K562 (cell line): Measurements from ENCODE around the gene CRYBA4. TPM values are rescaled to one million over a fixed set of nuclear protein-coding genes. Genes with fewer than 3 reads are reported as not detected.

Source experiments
- CHD1 ChIP-seq: fragments of 200-600 bp; sonication (generic); IDR thresholded peaks from one replicate; pipeline ENCODE4 v1.6.1; 2012; ENCODE audit warnings: mild to moderate bottlenecking, moderate library complexity, low read length, inconsistent platforms
- ETV1 ChIP-seq: fragments of 450-650 bp; conservative IDR thresholded peaks from 2 replicates; pipeline ENCODE4 v1.6.1; 2016; ENCODE audit warnings: missing genetic modification characterization, control low read depth, low read depth, missing compliant biosample characterization
- GATA2 ChIP-seq: sonication (generic); formaldehyde crosslinking; IDR thresholded peaks from 2 replicates; pipeline ENCODE4 v1.4.0; 2020; ENCODE audit warnings: mild to moderate bottlenecking, missing genetic modification reagents
- GATAD2B ChIP-seq: fragments of 450-650 bp; IDR thresholded peaks from 2 replicates; pipeline ENCODE4 v1.6.1; 2017; ENCODE audit warnings: mild to moderate bottlenecking, borderline replicate concordance
- HDAC1 ChIP-seq, 2 experiments: fragments of 450-650 bp; IDR thresholded peaks; 2 replicates each; pipeline ENCODE4 v1.6.1; 2016 to 2017; ENCODE audit warnings: inconsistent platforms in 1 of 2, mild to moderate bottlenecking in 1 of 2, moderate library complexity in 1 of 2
- MAZ ChIP-seq, 2 experiments: fragments of 450-650 bp in 1 of 2; sonication (generic) in 1 of 2; formaldehyde crosslinking; IDR thresholded peaks in 1 of 2; conservative IDR thresholded peaks in 1 of 2; 2 replicates each; pipeline versions ENCODE4 v1.4.0 to v1.5.0; 2020; ENCODE audit warnings: mild to moderate bottlenecking in 1 of 2, missing genetic modification reagents in 1 of 2
- MBD2 ChIP-seq: sonication (generic); IDR thresholded peaks from 2 replicates; pipeline ENCODE4 v1.6.1; 2016; ENCODE audit warnings: low read depth, borderline replicate concordance
- NFRKB ChIP-seq: fragments of 450-650 bp; IDR thresholded peaks from 2 replicates; pipeline ENCODE4 v1.6.1; 2016; ENCODE audit warnings: low read depth
- PML ChIP-seq: IDR thresholded peaks from 2 replicates; pipeline ENCODE4 v1.6.1; 2012; ENCODE audit warnings: low read length, inconsistent platforms
- RAD21 ChIP-seq, 2 experiments: fragments of 250-450 bp in 1 of 2; fragments of 450-650 bp in 1 of 2; sonication (Bioruptor Pico) in 1 of 2; formaldehyde crosslinking in 1 of 2; IDR thresholded peaks in 1 of 2; conservative IDR thresholded peaks in 1 of 2; 2 replicates each; pipeline versions ENCODE4 v1.4.0 to v1.8.0; 2020 to 2022; ENCODE audit warnings: mild to moderate bottlenecking in 2 of 2, moderate library complexity in 1 of 2
- SPI1 ChIP-seq: IDR thresholded peaks from 2 replicates; pipeline ENCODE4 v1.6.1; 2011; ENCODE audit warnings: low read depth, low read length, control low read depth, borderline replicate concordance
- SUPT5H ChIP-seq: fragments of 450-650 bp; IDR thresholded peaks from 2 replicates; pipeline ENCODE4 v1.6.1; 2016
- TAL1 ChIP-seq: fragments of 450-650 bp; IDR thresholded peaks from 2 replicates; pipeline ENCODE4 v1.6.1; 2016; ENCODE audit warnings: mild to moderate bottlenecking
- ZEB2 ChIP-seq: fragments of 450-650 bp; IDR thresholded peaks from 2 replicates; pipeline ENCODE4 v1.6.1; 2016
- ZNF41 ChIP-seq: fragments of 250-450 bp; sonication (Bioruptor Pico); conservative IDR thresholded peaks from 2 replicates; pipeline ENCODE4 v1.4.0; 2020; ENCODE audit warnings: mild to moderate bottlenecking
- ZNF584 ChIP-seq: fragments of 200-800 bp; sonication (Bioruptor generic); IDR thresholded peaks from 2 replicates; pipeline ENCODE4 v1.6.1; 2016; ENCODE audit warnings: low read depth, mild to moderate bottlenecking, missing genetic modification characterization, missing compliant biosample characterization
- ZNF76 ChIP-seq: fragments of 250-450 bp; sonication (Bioruptor Pico); IDR thresholded peaks from 2 replicates; pipeline ENCODE4 v1.4.0; 2020; ENCODE audit warnings: mild to moderate bottlenecking, moderate library complexity, borderline replicate concordance
- ZNF766 ChIP-seq: fragments of 200-800 bp; sonication (Bioruptor generic); conservative IDR thresholded peaks from 2 replicates; pipeline ENCODE4 v1.6.1; 2016; ENCODE audit warnings: missing genetic modification characterization, missing compliant biosample characterization
- polyA plus RNA-seq, 8 experiments: library from polyadenylated mRNA; depleted of rRNA in 4 of 8; stranded (reverse) in 5 of 8; unstranded in 3 of 8; fragments of >200 nt; fragmentation: Nextera tagmentation in 2 of 8; fragmentation: Illumina TruSeq in 1 of 8; extraction: Ambion mirVana in 2 of 8; extraction: Trizol in 1 of 8; gene quantifications; 2 replicates each; pipeline versions ENCODE4 v1.2.1 to v1.2.3, GENCODE V29; 2011 to 2014; ENCODE audit warnings: inconsistent platforms in 1 of 8, missing spikeins in 1 of 8
- total RNA-seq, 7 experiments: library from RNA; depleted of rRNA in 6 of 7; stranded (reverse); fragments of >200 nt in 6 of 7; fragmentation: Illumina TruSeq in 2 of 7; extraction: Trizol in 2 of 7; gene quantifications; 2 replicates each; pipeline versions ENCODE4 v1.2.1 to v1.2.3, GENCODE V29; 2011 to 2021; ENCODE audit warnings: low replicate concordance in 1 of 7
- TF ChIP-seq, protein P1 (sequence below): fragments of 250-450 bp; sonication (Bioruptor Pico); IDR thresholded peaks from 2 replicates; pipeline ENCODE4 v1.4.0; 2020
- TF ChIP-seq, protein P2 (sequence below): fragments of 450-650 bp; IDR thresholded peaks from 2 replicates; pipeline ENCODE4 v1.6.1; 2018; ENCODE audit not compliant: partially characterized antibody

CRYBA4 gene
- total and polyA plus RNA-seq, 9 of the 15 experiments (the other 6 are each of a cell fraction or from before 2014, with no cell fraction given) = 0.59 to 3.3 (median 1.6) TPM

DNA sequence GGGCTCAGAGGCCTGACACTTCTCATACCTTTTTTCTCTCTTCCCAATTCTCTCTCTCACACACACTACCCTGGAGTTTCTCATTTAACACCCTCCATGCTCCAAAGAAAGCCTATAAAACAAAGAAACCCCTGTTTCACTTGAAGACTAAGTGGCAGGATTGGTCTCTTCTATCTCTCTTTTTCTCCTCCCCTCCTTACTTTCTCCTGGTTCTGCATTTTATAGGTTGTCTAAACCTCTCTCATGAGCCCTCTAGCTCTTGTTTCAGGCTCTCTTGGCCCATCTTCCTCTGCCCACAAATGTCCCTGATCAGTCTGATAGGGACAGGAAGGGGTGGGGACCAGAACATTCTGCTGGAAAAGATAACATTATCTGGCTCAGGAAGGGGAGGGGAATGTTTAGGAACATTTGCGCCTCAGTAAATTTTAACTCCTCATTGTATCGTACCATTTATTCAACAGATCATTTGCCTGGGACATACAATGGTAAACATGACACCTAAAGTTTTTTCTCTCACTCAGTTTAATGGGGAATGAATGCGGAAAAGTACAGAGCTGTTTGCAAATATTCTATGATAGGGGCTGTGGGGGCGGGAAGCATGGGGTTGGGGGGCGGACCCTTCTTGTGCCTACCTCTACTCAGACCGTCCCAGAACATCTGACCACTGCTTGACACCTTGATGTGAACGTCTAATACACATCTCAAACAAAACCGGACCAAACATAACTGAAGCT, 10.8 kb downstream of the CRYBA4 start (continued):
- TF ChIP-seq, protein P1, sequence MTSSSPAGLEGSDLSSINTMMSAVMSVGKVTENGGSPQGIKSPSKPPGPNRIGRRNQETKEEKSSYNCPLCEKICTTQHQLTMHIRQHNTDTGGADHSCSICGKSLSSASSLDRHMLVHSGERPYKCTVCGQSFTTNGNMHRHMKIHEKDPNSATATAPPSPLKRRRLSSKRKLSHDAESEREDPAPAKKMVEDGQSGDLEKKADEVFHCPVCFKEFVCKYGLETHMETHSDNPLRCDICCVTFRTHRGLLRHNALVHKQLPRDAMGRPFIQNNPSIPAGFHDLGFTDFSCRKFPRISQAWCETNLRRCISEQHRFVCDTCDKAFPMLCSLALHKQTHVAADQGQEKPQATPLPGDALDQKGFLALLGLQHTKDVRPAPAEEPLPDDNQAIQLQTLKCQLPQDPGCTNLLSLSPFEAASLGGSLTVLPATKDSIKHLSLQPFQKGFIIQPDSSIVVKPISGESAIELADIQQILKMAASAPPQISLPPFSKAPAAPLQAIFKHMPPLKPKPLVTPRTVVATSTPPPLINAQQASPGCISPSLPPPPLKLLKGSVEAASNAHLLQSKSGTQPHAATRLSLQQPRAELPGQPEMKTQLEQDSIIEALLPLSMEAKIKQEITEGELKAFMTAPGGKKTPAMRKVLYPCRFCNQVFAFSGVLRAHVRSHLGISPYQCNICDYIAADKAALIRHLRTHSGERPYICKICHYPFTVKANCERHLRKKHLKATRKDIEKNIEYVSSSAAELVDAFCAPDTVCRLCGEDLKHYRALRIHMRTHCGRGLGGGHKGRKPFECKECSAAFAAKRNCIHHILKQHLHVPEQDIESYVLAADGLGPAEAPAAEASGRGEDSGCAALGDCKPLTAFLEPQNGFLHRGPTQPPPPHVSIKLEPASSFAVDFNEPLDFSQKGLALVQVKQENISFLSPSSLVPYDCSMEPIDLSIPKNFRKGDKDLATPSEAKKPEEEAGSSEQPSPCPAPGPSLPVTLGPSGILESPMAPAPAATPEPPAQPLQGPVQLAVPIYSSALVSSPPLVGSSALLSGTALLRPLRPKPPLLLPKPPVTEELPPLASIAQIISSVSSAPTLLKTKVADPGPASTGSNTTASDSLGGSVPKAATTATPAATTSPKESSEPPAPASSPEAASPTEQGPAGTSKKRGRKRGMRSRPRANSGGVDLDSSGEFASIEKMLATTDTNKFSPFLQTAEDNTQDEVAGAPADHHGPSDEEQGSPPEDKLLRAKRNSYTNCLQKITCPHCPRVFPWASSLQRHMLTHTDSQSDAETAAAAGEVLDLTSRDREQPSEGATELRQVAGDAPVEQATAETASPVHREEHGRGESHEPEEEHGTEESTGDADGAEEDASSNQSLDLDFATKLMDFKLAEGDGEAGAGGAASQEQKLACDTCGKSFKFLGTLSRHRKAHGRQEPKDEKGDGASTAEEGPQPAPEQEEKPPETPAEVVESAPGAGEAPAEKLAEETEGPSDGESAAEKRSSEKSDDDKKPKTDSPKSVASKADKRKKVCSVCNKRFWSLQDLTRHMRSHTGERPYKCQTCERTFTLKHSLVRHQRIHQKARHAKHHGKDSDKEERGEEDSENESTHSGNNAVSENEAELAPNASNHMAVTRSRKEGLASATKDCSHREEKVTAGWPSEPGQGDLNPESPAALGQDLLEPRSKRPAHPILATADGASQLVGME (CRISPR knock-in tag) = no peak
- TF ChIP-seq CHD1 (no peak), ETV1 (tag) (peak; percentile 99), GATAD2B (0 out of 2 replicates have a peak, but pooled peaks have one; percentile 50), SPI1 (peak; percentile 42; the same call in 1 of the 2 replicates), HDAC1 (IDR thresholded peaks at IDR 0.05) (peak in 1 of 2 experiments; percentile 69; a peak in 2 of 4 replicates), ZNF766 (CRISPR knock-in tag) (peak; percentile 84), ZNF41 (CRISPR knock-in tag) (no peak), MAZ (CRISPR knock-in tag; conservative IDR thresholded peaks at IDR 0.05 in 1 of 2, IDR thresholded peaks at IDR 0.05 in 1 of 2) (peak; percentile 66 to 67), NFRKB (peak; percentile 83), SUPT5H (peak; percentile 50), RAD21 (CRISPR knock-in tag; conservative IDR thresholded peaks at IDR 0.05 in 1 of 2, IDR thresholded peaks at IDR 0.05 in 1 of 2) (no peak; a peak in 2 of 4 replicates), ZNF584 (CRISPR knock-in tag) (0 out of 2 replicates have a peak, but pooled peaks have one; percentile 29), GATA2 (peak; percentile 93), PML (peak; percentile 83), ZEB2 (peak; percentile 77), ZNF76 (CRISPR knock-in tag) (no peak), TAL1 (peak; percentile 92), MBD2 (peak; percentile 81)
- TF ChIP-seq, protein P2, sequence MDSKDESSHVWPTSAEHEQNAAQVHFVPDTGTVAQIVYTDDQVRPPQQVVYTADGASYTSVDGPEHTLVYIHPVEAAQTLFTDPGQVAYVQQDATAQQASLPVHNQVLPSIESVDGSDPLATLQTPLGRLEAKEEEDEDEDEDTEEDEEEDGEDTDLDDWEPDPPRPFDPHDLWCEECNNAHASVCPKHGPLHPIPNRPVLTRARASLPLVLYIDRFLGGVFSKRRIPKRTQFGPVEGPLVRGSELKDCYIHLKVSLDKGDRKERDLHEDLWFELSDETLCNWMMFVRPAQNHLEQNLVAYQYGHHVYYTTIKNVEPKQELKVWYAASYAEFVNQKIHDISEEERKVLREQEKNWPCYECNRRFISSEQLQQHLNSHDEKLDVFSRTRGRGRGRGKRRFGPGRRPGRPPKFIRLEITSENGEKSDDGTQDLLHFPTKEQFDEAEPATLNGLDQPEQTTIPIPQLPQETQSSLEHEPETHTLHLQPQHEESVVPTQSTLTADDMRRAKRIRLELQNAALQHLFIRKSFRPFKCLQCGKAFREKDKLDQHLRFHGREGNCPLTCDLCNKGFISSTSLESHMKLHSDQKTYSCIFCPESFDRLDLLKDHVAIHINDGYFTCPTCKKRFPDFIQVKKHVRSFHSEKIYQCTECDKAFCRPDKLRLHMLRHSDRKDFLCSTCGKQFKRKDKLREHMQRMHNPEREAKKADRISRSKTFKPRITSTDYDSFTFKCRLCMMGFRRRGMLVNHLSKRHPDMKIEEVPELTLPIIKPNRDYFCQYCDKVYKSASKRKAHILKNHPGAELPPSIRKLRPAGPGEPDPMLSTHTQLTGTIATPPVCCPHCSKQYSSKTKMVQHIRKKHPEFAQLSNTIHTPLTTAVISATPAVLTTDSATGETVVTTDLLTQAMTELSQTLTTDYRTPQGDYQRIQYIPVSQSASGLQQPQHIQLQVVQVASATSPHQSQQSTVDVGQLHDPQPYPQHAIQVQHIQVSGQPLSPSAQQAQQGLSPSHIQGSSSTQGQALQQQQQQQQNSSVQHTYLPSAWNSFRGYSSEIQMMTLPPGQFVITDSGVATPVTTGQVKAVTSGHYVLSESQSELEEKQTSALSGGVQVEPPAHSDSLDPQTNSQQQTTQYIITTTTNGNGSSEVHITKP = peak; percentile 71
